Measurements from ENCODE around the gene TPRG1.

Gene TPRG1

DNA sequence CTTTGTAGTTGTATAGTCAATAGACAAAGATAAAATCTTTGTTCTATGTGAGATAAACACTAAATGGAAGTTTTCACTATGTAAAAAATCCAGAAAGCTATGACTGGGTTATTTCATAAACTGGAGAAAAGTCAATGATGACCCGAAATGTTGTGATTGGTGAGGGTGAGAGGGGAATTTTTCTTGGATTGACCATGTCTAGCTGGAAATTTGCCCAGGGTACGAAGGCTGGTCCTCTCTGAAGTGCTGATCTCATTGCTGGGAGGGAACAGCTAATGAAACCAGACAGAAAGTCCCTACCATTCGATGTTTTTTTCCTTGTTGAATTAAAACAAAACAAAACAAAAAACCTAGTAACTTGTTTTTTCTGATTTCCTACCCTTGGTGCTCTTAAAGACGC is 14.3 kb downstream of the TPRG1 start:
- no peak for DNase-seq
- H3K27me3 ChIP-seq = no peaks in the 10 kb centered on the region
- no peak overlapping the region for H3K4me3 ChIP-seq (ENCODE audit: low read depth, low read length)
- no peaks in the 10 kb centered on the region for H3K36me3 ChIP-seq
- no peaks in the 10 kb centered on the region for H3K9me3 ChIP-seq
- TF ChIP-seq, protein P1, sequence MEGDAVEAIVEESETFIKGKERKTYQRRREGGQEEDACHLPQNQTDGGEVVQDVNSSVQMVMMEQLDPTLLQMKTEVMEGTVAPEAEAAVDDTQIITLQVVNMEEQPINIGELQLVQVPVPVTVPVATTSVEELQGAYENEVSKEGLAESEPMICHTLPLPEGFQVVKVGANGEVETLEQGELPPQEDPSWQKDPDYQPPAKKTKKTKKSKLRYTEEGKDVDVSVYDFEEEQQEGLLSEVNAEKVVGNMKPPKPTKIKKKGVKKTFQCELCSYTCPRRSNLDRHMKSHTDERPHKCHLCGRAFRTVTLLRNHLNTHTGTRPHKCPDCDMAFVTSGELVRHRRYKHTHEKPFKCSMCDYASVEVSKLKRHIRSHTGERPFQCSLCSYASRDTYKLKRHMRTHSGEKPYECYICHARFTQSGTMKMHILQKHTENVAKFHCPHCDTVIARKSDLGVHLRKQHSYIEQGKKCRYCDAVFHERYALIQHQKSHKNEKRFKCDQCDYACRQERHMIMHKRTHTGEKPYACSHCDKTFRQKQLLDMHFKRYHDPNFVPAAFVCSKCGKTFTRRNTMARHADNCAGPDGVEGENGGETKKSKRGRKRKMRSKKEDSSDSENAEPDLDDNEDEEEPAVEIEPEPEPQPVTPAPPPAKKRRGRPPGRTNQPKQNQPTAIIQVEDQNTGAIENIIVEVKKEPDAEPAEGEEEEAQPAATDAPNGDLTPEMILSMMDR (IDR thresholded peaks at IDR 0.05; ENCODE audit: low read depth, low read length) = no peak
- no peaks in the 10 kb centered on the region; the same call in 1 of the 2 replicates for H3K4me1 ChIP-seq

DNA sequence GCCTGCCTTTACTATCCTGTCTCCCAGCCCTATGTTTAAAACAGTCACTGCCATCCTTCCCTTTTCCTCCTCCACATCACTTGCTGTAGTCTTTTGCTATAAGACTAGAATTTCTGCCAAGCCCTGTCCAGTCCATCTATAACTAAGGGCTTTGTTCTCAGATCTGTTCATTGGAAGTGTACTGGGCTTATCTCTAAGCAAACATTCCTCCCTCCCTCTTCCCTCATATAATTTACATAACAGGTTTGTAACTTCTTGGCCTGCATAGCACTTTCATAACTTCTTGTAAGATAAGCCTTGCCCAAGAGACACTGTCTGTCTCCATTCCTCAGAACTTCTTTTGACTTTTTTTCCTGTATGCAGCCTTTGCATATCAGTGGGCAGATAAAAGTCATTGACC is 16.7 kb downstream of the TPRG1 start:
- Histone ChIP-seq H3K27me3 (no peaks in the 10 kb centered on the region), H3K4me1 (no peaks in the 10 kb centered on the region; the same call in 1 of the 2 replicates), H3K4me3 (ENCODE audit: low read depth, low read length) (no peak overlapping the region), H3K9me3 (no peaks in the 10 kb centered on the region; the same call in 1 of the 2 replicates), H3K36me3 (no peaks in the 10 kb centered on the region)
- no peak for DNase-seq
- TF ChIP-seq, protein P1 (IDR thresholded peaks at IDR 0.05; ENCODE audit: low read depth, low read length) = no peak

DNA sequence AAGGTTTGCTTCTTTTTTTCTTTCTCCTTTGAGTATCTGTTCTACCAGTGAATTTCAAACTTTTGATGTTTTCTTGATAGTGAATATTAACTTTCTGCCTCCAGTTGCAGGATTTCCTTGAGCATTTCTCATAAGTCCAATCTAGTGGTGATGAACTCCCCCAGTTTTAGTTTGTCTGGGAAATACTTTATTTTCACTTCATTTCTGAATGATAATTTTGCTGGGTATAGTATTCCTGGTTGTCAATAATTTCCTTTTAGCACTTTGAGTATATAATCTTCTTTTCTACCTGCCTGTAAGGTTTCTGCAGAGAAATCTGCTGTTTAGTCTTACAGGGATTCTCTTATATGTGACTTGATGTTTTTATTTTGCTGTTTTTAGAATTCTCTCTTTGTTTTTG is 21.0 kb downstream of the TPRG1 start:
- Histone ChIP-seq H3K4me3 (ENCODE audit: low read depth, low read length) (no peak overlapping the region), H3K9me3 (no peaks in the 10 kb centered on the region; the same call in none of the 2 replicates), H3K36me3 (no peaks in the 10 kb centered on the region), H3K4me1 (no peaks in the 10 kb centered on the region), H3K27me3 (no peaks in the 10 kb centered on the region)
- no peak for DNase-seq
- TF ChIP-seq, protein P1 (IDR thresholded peaks at IDR 0.05; ENCODE audit: low read depth, low read length) = no peak

DNA sequence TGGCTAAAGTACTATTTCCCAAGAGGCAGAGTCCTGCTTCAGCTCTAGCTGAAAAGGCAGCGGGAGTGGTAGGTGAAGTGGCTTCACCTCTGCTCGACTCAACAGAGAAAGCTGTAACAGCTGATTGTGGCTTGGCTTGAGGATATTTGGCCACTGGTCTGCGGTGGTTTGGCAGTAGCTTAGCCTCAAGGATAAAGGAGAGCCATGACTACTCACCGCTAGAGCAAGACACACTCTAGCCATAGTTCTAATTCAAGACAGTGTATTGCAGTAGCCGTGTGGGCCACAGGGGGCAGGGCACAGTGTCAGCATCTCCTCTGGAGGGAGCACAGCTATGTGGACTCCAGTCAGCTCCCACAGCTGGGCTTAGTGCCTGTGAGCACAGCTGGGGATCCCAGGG is 23.5 kb downstream of the TPRG1 start:
- Histone ChIP-seq H3K9me3 (no peaks in the 10 kb centered on the region; the same call in none of the 2 replicates), H3K4me1 (no peaks in the 10 kb centered on the region), H3K4me3 (ENCODE audit: low read depth, low read length) (no peak overlapping the region), H3K27me3 (no peaks in the 10 kb centered on the region), H3K36me3 (no peaks in the 10 kb centered on the region)
- TF ChIP-seq, protein P1 (IDR thresholded peaks at IDR 0.05; ENCODE audit: low read depth, low read length) = peak; percentile 53
- peak; percentile 40 for DNase-seq

DNA sequence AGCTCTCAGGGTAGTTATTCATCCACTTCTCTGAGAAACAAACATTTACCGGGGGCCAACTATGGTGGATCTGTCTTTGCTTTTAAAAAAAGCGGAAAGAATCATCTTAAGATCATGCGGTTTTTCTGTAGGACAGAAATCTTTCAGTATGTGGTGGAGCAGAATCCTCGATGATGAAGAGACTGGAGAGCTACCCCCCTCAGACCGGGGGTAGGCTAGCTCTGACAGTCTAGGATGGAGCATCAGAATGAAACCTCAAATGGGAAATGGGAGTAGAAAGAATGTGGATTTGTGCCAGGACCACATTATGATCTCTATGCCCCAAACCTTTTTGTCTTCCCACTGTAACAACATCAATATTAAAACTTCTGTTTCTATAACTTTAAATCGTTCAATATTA is 30.3 kb downstream of the TPRG1 start:
- TF ChIP-seq, protein P1 (IDR thresholded peaks at IDR 0.05; ENCODE audit: low read depth, low read length) = no peak
- Histone ChIP-seq H3K9me3 (no peaks in the 10 kb centered on the region), H3K36me3 (no peaks in the 10 kb centered on the region), H3K27me3 (no peaks in the 10 kb centered on the region), H3K4me3 (ENCODE audit: low read depth, low read length) (no peak overlapping the region), H3K4me1 (peaks cover 11% of the 10 kb centered on the region)
- DNase-seq = no peak

DNA sequence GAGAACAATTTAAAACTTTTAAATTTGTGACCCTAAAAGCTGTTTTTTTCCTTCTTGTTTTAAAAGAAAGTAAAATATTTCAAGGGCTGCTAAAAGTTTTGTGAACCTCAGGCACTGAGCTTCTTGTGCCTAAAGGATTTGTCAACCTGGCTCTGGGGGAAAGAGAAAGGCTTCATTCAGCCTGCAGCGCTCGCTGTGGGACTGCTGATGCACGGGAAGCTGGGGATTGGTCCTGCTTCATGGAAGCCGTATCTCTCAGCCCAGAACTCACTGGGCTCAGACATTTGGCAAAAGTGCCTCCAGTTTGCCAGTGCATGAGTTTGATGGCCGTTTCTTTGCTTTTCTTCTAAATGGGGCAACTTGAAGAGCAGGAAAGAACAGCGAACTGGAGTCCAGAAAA is 30.8 kb downstream of the TPRG1 start:
- H3K4me1 ChIP-seq = peaks cover 11% of the 10 kb centered on the region
- no peak for DNase-seq
- no peaks in the 10 kb centered on the region for H3K27me3 ChIP-seq
- no peak overlapping the region for H3K4me3 ChIP-seq (ENCODE audit: low read depth, low read length)
- H3K9me3 ChIP-seq = no peaks in the 10 kb centered on the region
- H3K36me3 ChIP-seq = no peaks in the 10 kb centered on the region
- TF ChIP-seq, protein P1 (IDR thresholded peaks at IDR 0.05; ENCODE audit: low read depth, low read length) = no peak
